Measurements from ENCODE around the gene DTNB. TPM values are rescaled to one million over a fixed set of nuclear protein-coding genes. Genes with fewer than 3 reads are reported as not detected.
A peak's percentile ranks its signal among the peaks of the same experiment; 100 is the strongest.

Gene DTNB
- total and polyA plus RNA-seq, 10 of the 15 experiments (the other 5 are each of a cell fraction or from before 2014, with no cell fraction given) = 4.5 to 30.6 (median 11.9) TPM

GRCh38 chr2:25376750-25377621, 296.4 kb downstream of the DTNB start (continued):
- TF ChIP-seq EGR1 (IDR thresholded peaks at IDR 0.05; ENCODE audit: borderline replicate concordance in 1 of 2, low read depth in 2 of 2, low read length in 2 of 2) = no peak; a peak in 1 of 3 replicates
- TF ChIP-seq, protein P1, sequence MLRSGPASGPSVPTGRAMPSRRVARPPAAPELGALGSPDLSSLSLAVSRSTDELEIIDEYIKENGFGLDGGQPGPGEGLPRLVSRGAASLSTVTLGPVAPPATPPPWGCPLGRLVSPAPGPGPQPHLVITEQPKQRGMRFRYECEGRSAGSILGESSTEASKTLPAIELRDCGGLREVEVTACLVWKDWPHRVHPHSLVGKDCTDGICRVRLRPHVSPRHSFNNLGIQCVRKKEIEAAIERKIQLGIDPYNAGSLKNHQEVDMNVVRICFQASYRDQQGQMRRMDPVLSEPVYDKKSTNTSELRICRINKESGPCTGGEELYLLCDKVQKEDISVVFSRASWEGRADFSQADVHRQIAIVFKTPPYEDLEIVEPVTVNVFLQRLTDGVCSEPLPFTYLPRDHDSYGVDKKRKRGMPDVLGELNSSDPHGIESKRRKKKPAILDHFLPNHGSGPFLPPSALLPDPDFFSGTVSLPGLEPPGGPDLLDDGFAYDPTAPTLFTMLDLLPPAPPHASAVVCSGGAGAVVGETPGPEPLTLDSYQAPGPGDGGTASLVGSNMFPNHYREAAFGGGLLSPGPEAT (IDR thresholded peaks at IDR 0.05; ENCODE audit: low read depth) = peak; percentile 93
- TF ChIP-seq MTA3 (IDR thresholded peaks at IDR 0.05; ENCODE audit: borderline replicate concordance, low read length) = peak; percentile 83; the same call in 1 of the 2 replicates
- peak; percentile 23; the same call in 1 of the 2 replicates for TF ChIP-seq SPI1 (IDR thresholded peaks at IDR 0.05; ENCODE audit: borderline replicate concordance, insufficient read depth, low read depth, low read length)
- TF ChIP-seq ELK1 (IDR thresholded peaks at IDR 0.05; ENCODE audit: low read depth, low read length) = no peak
- TF ChIP-seq ZZZ3 (IDR thresholded peaks at IDR 0.05; ENCODE audit: control insufficient read depth, insufficient read length, low read depth) = no peak
- TF ChIP-seq HDGF (IDR thresholded peaks at IDR 0.05) = 0 out of 2 replicates have a peak, but pooled peaks have one; percentile 79
- 0 out of 2 replicates have a peak, but pooled peaks have one; percentile 26 for TF ChIP-seq CHD1 (IDR thresholded peaks at IDR 0.05; ENCODE audit: low read depth, low read length)
- peak; percentile 34; the same call in 1 of the 2 replicates for TF ChIP-seq RFX5 (IDR thresholded peaks at IDR 0.05; ENCODE audit: low read depth, low read length)
- TF ChIP-seq, protein P2, sequence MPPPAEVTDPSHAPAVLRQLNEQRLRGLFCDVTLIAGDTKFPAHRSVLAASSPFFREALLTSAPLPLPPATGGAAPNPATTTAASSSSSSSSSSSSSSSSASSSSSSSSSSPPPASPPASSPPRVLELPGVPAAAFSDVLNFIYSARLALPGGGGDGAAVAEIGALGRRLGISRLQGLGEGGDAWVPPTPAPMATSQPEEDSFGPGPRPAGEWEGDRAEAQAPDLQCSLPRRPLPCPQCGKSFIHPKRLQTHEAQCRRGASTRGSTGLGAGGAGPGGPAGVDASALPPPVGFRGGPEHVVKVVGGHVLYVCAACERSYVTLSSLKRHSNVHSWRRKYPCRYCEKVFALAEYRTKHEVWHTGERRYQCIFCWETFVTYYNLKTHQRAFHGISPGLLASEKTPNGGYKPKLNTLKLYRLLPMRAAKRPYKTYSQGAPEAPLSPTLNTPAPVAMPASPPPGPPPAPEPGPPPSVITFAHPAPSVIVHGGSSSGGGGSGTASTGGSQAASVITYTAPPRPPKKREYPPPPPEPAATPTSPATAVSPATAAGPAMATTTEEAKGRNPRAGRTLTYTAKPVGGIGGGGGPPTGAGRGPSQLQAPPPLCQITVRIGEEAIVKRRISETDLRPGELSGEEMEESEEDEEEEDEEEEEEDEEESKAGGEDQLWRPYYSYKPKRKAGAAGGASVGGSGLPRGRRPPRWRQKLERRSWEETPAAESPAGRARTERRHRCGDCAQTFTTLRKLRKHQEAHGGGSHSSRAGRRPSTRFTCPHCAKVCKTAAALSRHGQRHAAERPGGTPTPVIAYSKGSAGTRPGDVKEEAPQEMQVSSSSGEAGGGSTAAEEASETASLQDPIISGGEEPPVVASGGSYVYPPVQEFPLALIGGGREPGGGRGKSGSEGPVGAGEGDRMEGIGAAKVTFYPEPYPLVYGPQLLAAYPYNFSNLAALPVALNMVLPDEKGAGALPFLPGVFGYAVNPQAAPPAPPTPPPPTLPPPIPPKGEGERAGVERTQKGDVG (CRISPR knock-in tag; IDR thresholded peaks at IDR 0.05) = no peak
- TF ChIP-seq MYC (IDR thresholded peaks at IDR 0.05; ENCODE audit: insufficient read depth, insufficient read length, insufficient replicate concordance, low read length, severe bottlenecking) = no peak
- TF ChIP-seq ZNF274 (IDR thresholded peaks at IDR 0.05; ENCODE audit: insufficient read depth, insufficient read length) = no peak
- TF ChIP-seq JUNB (IDR thresholded peaks at IDR 0.05) = no peak
- no peak for TF ChIP-seq STAT1 (conservative IDR thresholded peaks at IDR 0.05)
- TF ChIP-seq MYB (IDR thresholded peaks at IDR 0.05; ENCODE audit: borderline replicate concordance, low read depth, low read length) = no peak
- TF ChIP-seq MEF2A (IDR thresholded peaks at IDR 0.05; ENCODE audit: insufficient read depth, low read depth, low read length) = peak; percentile 99
- TF ChIP-seq NR2F1 (conservative IDR thresholded peaks at IDR 0.05) = peak; percentile 99
- peak; percentile 76 for TF ChIP-seq RUNX3 (IDR thresholded peaks at IDR 0.05; ENCODE audit: low read length)
- TF ChIP-seq, protein P3, sequence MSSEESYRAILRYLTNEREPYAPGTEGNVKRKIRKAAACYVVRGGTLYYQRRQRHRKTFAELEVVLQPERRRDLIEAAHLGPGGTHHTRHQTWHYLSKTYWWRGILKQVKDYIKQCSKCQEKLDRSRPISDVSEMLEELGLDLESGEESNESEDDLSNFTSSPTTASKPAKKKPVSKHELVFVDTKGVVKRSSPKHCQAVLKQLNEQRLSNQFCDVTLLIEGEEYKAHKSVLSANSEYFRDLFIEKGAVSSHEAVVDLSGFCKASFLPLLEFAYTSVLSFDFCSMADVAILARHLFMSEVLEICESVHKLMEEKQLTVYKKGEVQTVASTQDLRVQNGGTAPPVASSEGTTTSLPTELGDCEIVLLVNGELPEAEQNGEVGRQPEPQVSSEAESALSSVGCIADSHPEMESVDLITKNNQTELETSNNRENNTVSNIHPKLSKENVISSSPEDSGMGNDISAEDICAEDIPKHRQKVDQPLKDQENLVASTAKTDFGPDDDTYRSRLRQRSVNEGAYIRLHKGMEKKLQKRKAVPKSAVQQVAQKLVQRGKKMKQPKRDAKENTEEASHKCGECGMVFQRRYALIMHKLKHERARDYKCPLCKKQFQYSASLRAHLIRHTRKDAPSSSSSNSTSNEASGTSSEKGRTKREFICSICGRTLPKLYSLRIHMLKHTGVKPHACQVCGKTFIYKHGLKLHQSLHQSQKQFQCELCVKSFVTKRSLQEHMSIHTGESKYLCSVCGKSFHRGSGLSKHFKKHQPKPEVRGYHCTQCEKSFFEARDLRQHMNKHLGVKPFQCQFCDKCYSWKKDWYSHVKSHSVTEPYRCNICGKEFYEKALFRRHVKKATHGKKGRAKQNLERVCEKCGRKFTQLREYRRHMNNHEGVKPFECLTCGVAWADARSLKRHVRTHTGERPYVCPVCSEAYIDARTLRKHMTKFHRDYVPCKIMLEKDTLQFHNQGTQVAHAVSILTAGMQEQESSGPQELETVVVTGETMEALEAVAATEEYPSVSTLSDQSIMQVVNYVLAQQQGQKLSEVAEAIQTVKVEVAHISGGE (CRISPR knock-in tag; IDR thresholded peaks at IDR 0.05) = no peak

All from GM12878 (cell line).